ENCODE measurements around the gene COL7A1. TPM values are rescaled to one million over a fixed set of nuclear protein-coding genes. Genes with fewer than 3 reads are reported as not detected.
A peak's percentile ranks its signal among the peaks of the same experiment; 100 is the strongest.

Gene COL7A1
- polyA plus RNA-seq, 3 donors = 0.37 to 1.9 TPM; not detected in 1

DNA sequence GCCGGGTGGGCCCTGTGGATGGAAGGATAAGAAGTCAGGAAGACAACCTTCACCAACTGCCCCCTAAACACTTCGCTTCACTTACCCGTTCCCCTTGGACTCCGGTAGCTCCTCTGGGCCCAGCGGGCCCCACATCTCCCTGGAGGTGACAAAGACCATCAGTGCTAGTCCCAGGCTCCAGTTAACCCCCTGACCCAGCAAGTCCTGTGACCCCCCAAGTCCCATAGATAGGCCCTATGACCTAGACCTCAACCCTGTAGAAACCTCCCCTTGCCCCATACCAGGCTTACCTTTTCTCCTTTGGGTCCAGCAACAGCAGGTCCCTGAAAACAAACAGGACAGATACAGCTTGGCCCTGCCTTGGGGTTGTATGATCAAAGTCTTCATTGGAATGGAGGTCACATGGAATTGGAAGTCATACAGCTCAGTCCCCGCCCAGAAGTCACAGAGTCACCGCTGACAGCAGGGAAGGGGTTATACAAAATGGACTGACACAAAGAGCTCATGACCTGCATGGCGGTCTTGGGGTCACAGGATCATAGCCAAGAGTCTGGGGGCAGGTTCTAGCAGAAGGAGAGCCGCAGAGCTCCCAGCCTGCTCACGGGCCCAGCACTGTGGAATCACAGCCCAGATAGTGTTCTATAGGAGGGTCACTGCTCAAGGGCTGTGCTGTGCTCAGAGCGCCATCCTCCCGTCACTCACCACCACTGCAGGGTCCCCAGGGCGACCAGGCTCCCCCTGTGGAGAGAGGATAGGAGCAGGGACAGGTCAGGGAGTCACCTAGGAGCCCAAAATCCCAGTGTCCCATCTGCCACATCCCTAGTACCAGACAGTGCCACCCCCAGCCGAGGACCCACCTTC is 13.3 kb downstream of the COL7A1 start:
- 98% methylated on average over 7 of the region's 14 CpGs for WGBS (ENCODE audit: insufficient coverage)

DNA sequence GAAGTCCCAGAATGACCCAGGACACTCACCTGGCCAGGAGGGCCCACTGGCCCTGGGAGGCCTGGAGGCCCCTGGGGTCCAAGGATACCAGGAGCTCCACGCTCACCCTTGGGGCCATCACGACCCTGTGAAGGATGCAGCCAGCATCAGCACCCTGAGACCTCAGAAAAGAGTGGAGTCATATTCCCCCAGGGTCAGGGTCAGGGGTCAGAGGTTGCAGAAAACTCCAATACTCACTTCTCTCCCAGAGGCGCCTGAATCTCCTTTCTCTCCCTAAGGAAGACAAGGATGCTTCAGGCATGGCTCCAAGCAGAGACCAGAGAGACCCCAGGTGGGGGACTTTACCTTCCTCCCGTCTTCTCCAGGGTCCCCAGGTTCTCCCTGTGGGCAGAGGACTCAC is 18.5 kb downstream of the COL7A1 start:
- no peaks in the 10 kb centered on the region for H3K27me3 ChIP-seq (ENCODE audit: control insufficient read depth in 2 of 2, insufficient read depth in 2 of 2, low read length in 2 of 2)
- Mint-ChIP-seq H3K4me3 (no peak overlapping the region), H3K4me1 (no peaks in the 10 kb centered on the region), H3K27me3 (ENCODE audit: low read depth in 3 of 3) (peaks cover 1 to 6% (median 2%) of the 10 kb centered on the region in 3 donors), H3K36me3 (no peaks in the 10 kb centered on the region), H3K27ac (no peak overlapping the region), H3K9me3 (no peaks in the 10 kb centered on the region)
- no peaks in the 10 kb centered on the region for H3K9me3 ChIP-seq (replicated peaks in 1 of 2; ENCODE audit: control insufficient read depth in 1 of 2, insufficient read depth in 1 of 2, low read length in 2 of 2)
- no peak overlapping the region for H3K4me3 ChIP-seq (replicated peaks in 1 of 3; ENCODE audit: low read depth in 2 of 3, low read length in 3 of 3)
- no peak for DNase-seq
- H4K20me1 ChIP-seq (ENCODE audit: insufficient read depth, low read length) = no peaks in the 10 kb centered on the region
- H3K9ac ChIP-seq (ENCODE audit: insufficient read depth, low read length, poor library complexity, severe bottlenecking) = no peak overlapping the region
- H3K4me2 ChIP-seq (replicated peaks; ENCODE audit: extremely low read depth, low read length, poor library complexity, severe bottlenecking) = no peak overlapping the region
- no peak overlapping the region for H3K27ac ChIP-seq (ENCODE audit: low read depth in 1 of 2, low read length in 2 of 2)
- 100% methylated on average over 1 of the region's 4 CpGs for WGBS (ENCODE audit: insufficient coverage)
- H3K36me3 ChIP-seq (replicated peaks in 1 of 2; ENCODE audit: control insufficient read depth in 1 of 2, insufficient read depth in 2 of 2, low read length in 2 of 2) = no peaks in the 10 kb centered on the region
- intact Hi-C loops (cut with micrococcal nuclease) = no loop called here
- H3K79me2 ChIP-seq (ENCODE audit: insufficient read depth, low read length) = no peaks in the 10 kb centered on the region
- TF ChIP-seq, protein P1, sequence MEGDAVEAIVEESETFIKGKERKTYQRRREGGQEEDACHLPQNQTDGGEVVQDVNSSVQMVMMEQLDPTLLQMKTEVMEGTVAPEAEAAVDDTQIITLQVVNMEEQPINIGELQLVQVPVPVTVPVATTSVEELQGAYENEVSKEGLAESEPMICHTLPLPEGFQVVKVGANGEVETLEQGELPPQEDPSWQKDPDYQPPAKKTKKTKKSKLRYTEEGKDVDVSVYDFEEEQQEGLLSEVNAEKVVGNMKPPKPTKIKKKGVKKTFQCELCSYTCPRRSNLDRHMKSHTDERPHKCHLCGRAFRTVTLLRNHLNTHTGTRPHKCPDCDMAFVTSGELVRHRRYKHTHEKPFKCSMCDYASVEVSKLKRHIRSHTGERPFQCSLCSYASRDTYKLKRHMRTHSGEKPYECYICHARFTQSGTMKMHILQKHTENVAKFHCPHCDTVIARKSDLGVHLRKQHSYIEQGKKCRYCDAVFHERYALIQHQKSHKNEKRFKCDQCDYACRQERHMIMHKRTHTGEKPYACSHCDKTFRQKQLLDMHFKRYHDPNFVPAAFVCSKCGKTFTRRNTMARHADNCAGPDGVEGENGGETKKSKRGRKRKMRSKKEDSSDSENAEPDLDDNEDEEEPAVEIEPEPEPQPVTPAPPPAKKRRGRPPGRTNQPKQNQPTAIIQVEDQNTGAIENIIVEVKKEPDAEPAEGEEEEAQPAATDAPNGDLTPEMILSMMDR (IDR thresholded peaks at IDR 0.05) = no peak
- no peak overlapping the region for H2AFZ ChIP-seq (ENCODE audit: insufficient read depth, low read depth, low read length, poor library complexity, severe bottlenecking)
- no peaks in the 10 kb centered on the region for H3K4me1 ChIP-seq (ENCODE audit: control insufficient read depth in 1 of 2, insufficient read depth in 2 of 2, low read length in 2 of 2)

More for the DNA sequence above, 13.3 kb downstream of the COL7A1 start:
- TF ChIP-seq, protein P1 (IDR thresholded peaks at IDR 0.05) = no peak
- no peak overlapping the region for H3K4me3 ChIP-seq (replicated peaks in 1 of 3; ENCODE audit: low read depth in 2 of 3, low read length in 3 of 3)
- H3K4me2 ChIP-seq (replicated peaks; ENCODE audit: extremely low read depth, low read length, poor library complexity, severe bottlenecking) = no peak overlapping the region
- DNase-seq = no peak
- H3K4me1 ChIP-seq (ENCODE audit: control insufficient read depth in 1 of 2, insufficient read depth in 2 of 2, low read length in 2 of 2) = no peaks in the 10 kb centered on the region
- no peak overlapping the region for H3K27ac ChIP-seq (ENCODE audit: low read depth in 1 of 2, low read length in 2 of 2)
- H3K9me3 Mint-ChIP-seq = no peaks in the 10 kb centered on the region
- no peaks in the 10 kb centered on the region for H3K4me1 Mint-ChIP-seq
- H3K4me3 Mint-ChIP-seq = no peak overlapping the region
- H3K27me3 Mint-ChIP-seq (ENCODE audit: low read depth in 3 of 3) = peaks cover 1 to 9% (median 1%) of the 10 kb centered on the region in 3 donors
- H3K9ac ChIP-seq (ENCODE audit: insufficient read depth, low read length, poor library complexity, severe bottlenecking) = no peak overlapping the region
- no peaks in the 10 kb centered on the region for H3K79me2 ChIP-seq (ENCODE audit: insufficient read depth, low read length)
- no peaks in the 10 kb centered on the region for H3K36me3 Mint-ChIP-seq
- intact Hi-C loops (cut with micrococcal nuclease) = no loop called here
- no peaks in the 10 kb centered on the region for H3K36me3 ChIP-seq (replicated peaks in 1 of 2; ENCODE audit: control insufficient read depth in 1 of 2, insufficient read depth in 2 of 2, low read length in 2 of 2)
- H4K20me1 ChIP-seq (ENCODE audit: insufficient read depth, low read length) = no peaks in the 10 kb centered on the region
- peak overlapping the region in 2 of 7 donors; percentile 26 to 35 for H3K27ac Mint-ChIP-seq
- H2AFZ ChIP-seq (ENCODE audit: insufficient read depth, low read depth, low read length, poor library complexity, severe bottlenecking) = no peak overlapping the region
- H3K9me3 ChIP-seq (replicated peaks in 1 of 2; ENCODE audit: control insufficient read depth in 1 of 2, insufficient read depth in 1 of 2, low read length in 2 of 2) = no peaks in the 10 kb centered on the region
- no peaks in the 10 kb centered on the region for H3K27me3 ChIP-seq (ENCODE audit: control insufficient read depth in 2 of 2, insufficient read depth in 2 of 2, low read length in 2 of 2)

Measured in CD14-positive monocyte (primary cell).